Activated CD8-positive, alpha-beta memory T cell treated with anti-CD3 and anti-CD28 coated beads, Interleukin-2, amount 10 ng/mL, durations not matched to agents 7 days and 5 days (primary cell): Measurements from ENCODE around the gene MAST3. TPM values are rescaled to one million over a fixed set of nuclear protein-coding genes. Genes with fewer than 3 reads are reported as not detected.

Experiments used
- ATAC-seq: fragments of 150-1000 bp; cut with Tn5 transposase; one replicate; pipeline ENCODE4 v1.10.0; 2021; ENCODE audit warnings: moderate library complexity
- CTCF ChIA-PET: fragments of 350-600 bp; sonication (Branson Sonifier 250); formaldehyde crosslinking; loops from one replicate; lab custom pipeline; 2021; ENCODE audit warnings: antibody characterized with exemption; lab: Charles Lee
- DNase-seq: peaks from one replicate; pipeline ENCODE4 v3.0.0-alpha.2; 2020
- H3K27ac Mint-ChIP-seq: one replicate; pipeline ENCODE4 v1.8.0; 2021; ENCODE audit warnings: mild to moderate bottlenecking, mixed read lengths
- H3K27me3 Mint-ChIP-seq: one replicate; pipeline ENCODE4 v1.8.0; 2021; ENCODE audit warnings: mixed read lengths
- H3K36me3 Mint-ChIP-seq: one replicate; pipeline ENCODE4 v1.8.0; 2021; ENCODE audit warnings: mild to moderate bottlenecking, mixed read lengths
- H3K4me1 Mint-ChIP-seq: one replicate; pipeline ENCODE4 v1.8.0; 2021; ENCODE audit warnings: mixed read lengths
- H3K4me3 Mint-ChIP-seq: one replicate; pipeline ENCODE4 v1.8.0; 2021; ENCODE audit warnings: mild to moderate bottlenecking, moderate library complexity, mixed read lengths
- H3K9me3 Mint-ChIP-seq: one replicate; pipeline ENCODE4 v1.8.0; 2022; ENCODE audit warnings: low read depth, mixed read lengths
- total RNA-seq, 2 experiments: library from RNA; stranded (reverse); gene quantifications; one replicate each; pipeline ENCODE4 v1.2.3, GENCODE V29; 2021

MAST3 gene
- total RNA-seq, 2 experiments from 2014 or later = 25.7 to 34.1 TPM

DNA sequence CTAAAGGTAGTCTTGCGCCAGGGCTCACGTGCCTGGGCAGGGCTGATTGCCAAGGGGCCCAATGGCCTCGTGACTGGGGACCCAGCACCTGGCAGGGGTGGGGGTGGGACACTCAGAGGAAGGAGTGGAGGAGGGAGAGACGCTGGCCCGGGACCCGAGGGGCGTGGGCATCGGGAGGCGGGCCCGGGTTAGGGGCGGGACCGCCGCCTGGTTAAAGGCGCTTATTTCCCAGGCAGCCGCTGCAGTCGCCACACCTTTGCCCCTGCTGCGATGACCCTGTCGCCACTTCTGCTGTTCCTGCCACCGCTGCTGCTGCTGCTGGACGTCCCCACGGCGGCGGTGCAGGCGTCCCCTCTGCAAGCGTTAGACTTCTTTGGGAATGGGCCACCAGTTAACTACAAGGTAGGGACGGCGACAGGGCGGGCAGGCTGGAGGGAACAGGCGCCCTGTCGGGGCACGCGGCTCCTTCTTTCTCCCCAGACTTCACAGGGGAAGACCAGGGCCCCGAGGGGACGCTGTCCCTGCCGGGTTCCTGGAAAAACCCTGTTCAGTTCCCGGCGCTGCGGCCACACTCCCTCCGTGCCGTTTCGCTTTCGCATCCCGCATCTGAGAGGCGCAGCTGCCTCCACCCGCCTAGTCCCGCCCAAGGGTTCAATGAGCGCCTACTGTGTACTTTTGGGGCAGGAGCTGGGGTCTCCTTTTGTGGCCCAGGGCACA is 76.2 kb downstream of the MAST3 start, which contains the start of gene IFI30:
TSS of gene IFI30 (plus strand) at position 242 of the 717 bp plus-strand sequence. CDS start at position 271, 29 bp downstream.
- ATAC-seq = peak; percentile 88
- H3K27ac Mint-ChIP-seq = peak within 1 kb of the TSS; percentile 84

DNA sequence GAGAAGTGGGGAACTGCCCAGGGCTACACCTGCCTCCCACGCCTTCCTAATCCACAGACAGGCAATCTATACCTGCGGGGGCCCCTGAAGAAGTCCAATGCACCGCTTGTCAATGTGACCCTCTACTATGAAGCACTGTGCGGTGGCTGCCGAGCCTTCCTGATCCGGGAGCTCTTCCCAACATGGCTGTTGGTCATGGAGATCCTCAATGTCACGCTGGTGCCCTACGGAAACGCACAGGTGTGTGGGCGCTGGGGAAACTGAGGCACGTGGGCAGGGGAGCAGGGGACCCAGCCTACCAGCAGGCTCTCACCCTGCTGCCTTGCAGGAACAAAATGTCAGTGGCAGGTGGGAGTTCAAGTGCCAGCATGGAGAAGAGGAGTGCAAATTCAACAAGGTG is 77.4 kb downstream of the MAST3 start:
- Mint-ChIP-seq H3K27me3 (no peaks in the 10 kb centered on the region), H3K4me3 (peak overlapping the region; percentile 83), H3K27ac (peak overlapping the region; percentile 15), H3K36me3 (peaks cover 20% of the 10 kb centered on the region), H3K9me3 (no peaks in the 10 kb centered on the region), H3K4me1 (peaks cover 22% of the 10 kb centered on the region)
- CTCF ChIA-PET = interaction anchor here (0.7 to 2.4 kb wide), 8 partner anchors 9 to 419 kb away, joined by 3 to 12 read pairs (median 4); partner anchors contain the start of gene MPV17L2
- DNase-seq = no peak
- no peak for ATAC-seq

More for the DNA sequence above, 76.2 kb downstream of the MAST3 start, which contains the start of gene IFI30:
- H3K36me3 Mint-ChIP-seq = peaks cover 18% of the 10 kb centered on the region
- CTCF ChIA-PET = interaction anchor here (0.9 to 2.4 kb wide), 8 partner anchors 9 to 78 kb away, joined by 3 to 12 read pairs (median 4); partner anchors contain the start of gene MPV17L2
- peaks cover 22% of the 10 kb centered on the region for H3K4me1 Mint-ChIP-seq
- no peaks in the 10 kb centered on the region for H3K27me3 Mint-ChIP-seq
- peak within 1 kb of the TSS; percentile 83 for H3K4me3 Mint-ChIP-seq
- DNase-seq = peak; percentile 77
- no peaks in the 10 kb centered on the region for H3K9me3 Mint-ChIP-seq

DNA sequence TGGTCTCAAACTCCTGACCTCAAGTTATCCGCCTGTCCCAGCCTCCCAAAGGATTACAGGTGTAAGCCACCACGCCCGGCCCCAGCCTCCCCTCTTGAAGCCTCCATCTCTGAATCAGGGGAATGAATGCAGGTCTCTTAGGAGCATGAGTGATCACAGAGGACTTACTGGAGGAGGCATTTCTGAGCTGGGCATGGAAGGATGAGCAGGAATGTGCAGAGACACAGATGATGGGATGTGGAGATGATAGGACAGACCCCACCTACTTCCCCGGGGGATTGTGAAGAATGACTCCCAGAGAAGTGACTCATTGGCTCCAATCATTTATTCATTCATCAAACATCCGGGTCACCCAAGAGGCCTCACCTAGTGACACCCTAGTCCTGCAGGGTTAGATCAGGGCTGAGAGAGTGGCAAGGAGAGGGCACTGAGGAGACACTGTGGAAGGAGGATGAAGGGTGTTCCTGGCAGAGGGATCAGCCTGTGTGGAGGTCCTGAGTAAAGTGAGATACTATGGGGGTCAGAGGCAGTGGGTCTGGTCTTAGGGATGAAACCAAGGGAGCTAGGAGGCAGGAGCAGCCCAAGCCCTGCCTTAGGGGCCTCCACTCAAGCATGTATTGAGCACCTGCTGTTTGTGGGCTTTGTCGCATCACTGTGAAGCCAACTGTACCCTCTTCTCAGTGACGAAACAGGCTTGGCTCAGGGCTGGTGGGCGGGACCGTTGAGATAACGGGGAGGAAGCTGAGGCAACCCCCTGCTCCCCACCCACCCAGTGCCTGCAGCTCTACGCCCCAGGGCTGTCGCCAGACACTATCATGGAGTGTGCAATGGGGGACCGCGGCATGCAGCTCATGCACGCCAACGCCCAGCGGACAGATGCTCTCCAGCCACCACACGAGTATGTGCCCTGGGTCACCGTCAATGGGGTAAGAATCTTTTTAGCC is 79.1 kb downstream of the MAST3 start:
- DNase-seq (no peak), ATAC-seq (no peak)
- Mint-ChIP-seq H3K27ac (no peak overlapping the region), H3K4me1 (peaks cover 22% of the 10 kb centered on the region), H3K27me3 (no peaks in the 10 kb centered on the region), H3K4me3 (no peak overlapping the region), H3K9me3 (no peaks in the 10 kb centered on the region), H3K36me3 (peaks cover 20% of the 10 kb centered on the region)
- CTCF ChIA-PET = interaction anchor here (0.8 to 2.3 kb wide), 7 partner anchors 8 to 103 kb away, joined by 3 to 13 read pairs (median 5); partner anchors contain the start of gene MPV17L2

DNA sequence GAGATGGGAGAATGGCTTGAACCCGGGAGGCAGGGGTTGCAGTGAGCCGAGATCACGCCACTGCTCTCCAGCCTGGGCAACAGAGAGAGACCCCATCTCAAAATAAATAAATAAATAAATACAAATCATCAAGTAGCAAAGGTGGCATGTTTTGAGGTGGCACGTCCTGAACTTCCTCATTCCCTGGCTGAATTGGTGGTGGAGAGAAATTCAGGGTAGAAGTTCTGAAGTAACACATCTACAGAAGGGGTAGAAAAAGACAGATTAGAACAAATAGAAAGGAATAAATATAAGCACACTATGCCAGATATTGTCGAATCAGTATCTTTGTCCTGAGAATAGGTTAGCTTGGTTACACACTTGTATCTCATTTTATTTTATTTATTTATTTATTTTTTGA is 82.4 kb downstream of the MAST3 start:
- Mint-ChIP-seq H3K27ac (no peak overlapping the region), H3K9me3 (no peaks in the 10 kb centered on the region), H3K4me3 (no peak overlapping the region), H3K27me3 (no peaks in the 10 kb centered on the region), H3K36me3 (peaks cover 20% of the 10 kb centered on the region), H3K4me1 (peaks cover 5% of the 10 kb centered on the region)
- no peak for ATAC-seq
- no peak for DNase-seq
- CTCF ChIA-PET = no interaction called here

DNA sequence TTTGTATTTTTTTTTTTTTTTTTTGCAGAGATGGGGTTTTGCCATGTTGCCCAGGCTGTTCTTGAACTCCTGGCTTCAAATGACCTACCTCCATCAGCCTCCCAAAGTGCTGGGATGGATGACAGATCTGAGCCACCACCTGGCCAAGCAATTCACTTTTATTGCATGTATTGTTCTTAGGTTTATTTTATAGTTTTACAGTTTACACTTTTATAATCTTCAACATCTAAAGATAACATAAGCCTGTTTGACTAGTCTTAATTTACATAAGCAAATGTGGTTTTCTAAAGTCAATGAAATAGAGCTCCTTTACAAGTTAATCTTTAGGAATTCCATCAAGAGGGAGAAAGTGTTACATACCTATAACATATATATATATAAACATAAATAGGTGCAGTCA is 86.0 kb downstream of the MAST3 start:
- Mint-ChIP-seq H3K4me1 (no peaks in the 10 kb centered on the region), H3K36me3 (peaks cover 2% of the 10 kb centered on the region), H3K4me3 (no peak overlapping the region), H3K9me3 (no peaks in the 10 kb centered on the region), H3K27ac (no peak overlapping the region), H3K27me3 (no peaks in the 10 kb centered on the region)
- CTCF ChIA-PET = interaction anchor here (0.6 to 1.8 kb wide), 6 partner anchors 8 to 85 kb away, joined by 3 to 5 read pairs (median 4); no protein-coding TSS in a partner anchor
- DNase-seq (no peak), ATAC-seq (no peak)

DNA sequence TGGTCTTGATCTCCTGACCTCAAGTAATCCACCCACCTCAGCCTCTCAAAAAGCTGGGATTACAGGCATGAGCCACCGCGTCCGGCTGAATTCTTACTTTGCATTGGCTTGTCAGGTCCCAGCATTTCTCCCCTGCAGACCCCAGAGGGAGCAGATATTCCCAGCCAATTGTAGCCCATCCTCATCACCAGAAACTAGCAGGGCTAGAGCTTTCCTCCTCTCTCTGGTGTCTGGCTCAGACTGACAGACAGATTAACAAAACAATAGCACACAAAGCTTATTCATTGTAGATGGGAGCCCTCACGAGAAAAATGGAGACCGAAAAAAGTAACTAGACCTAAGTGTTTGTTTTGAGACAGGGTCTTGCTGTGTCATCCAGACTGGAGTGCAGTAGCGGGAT is 88.0 kb downstream of the MAST3 start:
- ATAC-seq (no peak), DNase-seq (no peak)
- CTCF ChIA-PET = interaction anchor here (2.1 kb wide), 1 partner anchor 19 kb away, joined by 5 read pairs; the partner anchor contains the start of gene RAB3A
- no peak overlapping the region for H3K4me3 Mint-ChIP-seq
- H3K27me3 Mint-ChIP-seq = no peaks in the 10 kb centered on the region
- H3K9me3 Mint-ChIP-seq = no peaks in the 10 kb centered on the region
- H3K36me3 Mint-ChIP-seq = no peaks in the 10 kb centered on the region
- no peak overlapping the region for H3K27ac Mint-ChIP-seq
- H3K4me1 Mint-ChIP-seq = no peaks in the 10 kb centered on the region

DNA sequence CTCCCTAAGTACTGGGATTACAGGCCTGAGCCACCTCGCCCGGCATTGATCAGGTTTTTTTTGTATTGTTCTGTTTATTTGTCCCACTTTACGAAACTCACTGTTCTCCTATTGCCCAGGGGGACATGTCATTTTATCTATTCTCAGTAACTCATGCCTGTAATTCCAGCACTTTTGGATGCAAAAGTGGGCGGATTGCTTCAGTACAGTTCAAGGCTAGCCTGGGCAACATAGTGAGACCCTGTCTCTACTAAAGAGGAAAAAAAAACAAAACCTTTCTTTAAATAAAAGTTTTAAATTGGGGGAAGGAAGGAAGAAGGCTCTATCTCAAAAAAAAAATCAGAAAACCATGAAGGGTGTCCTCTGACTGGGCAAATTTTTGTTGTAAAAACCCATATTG is 92.7 kb downstream of the MAST3 start:
- CTCF ChIA-PET = interaction anchor here (0.7 to 4.7 kb wide), 5 partner anchors 14 to 168 kb away, joined by 3 to 50 read pairs (median 4); partner anchors contain the start of gene RAB3A
- H3K9me3 Mint-ChIP-seq = no peaks in the 10 kb centered on the region
- no peaks in the 10 kb centered on the region for H3K36me3 Mint-ChIP-seq
- DNase-seq = no peak
- H3K27ac Mint-ChIP-seq = no peak overlapping the region
- peaks cover 28% of the 10 kb centered on the region for H3K4me1 Mint-ChIP-seq
- no peak for ATAC-seq
- peaks cover 3% of the 10 kb centered on the region for H3K27me3 Mint-ChIP-seq
- no peak overlapping the region for H3K4me3 Mint-ChIP-seq

DNA sequence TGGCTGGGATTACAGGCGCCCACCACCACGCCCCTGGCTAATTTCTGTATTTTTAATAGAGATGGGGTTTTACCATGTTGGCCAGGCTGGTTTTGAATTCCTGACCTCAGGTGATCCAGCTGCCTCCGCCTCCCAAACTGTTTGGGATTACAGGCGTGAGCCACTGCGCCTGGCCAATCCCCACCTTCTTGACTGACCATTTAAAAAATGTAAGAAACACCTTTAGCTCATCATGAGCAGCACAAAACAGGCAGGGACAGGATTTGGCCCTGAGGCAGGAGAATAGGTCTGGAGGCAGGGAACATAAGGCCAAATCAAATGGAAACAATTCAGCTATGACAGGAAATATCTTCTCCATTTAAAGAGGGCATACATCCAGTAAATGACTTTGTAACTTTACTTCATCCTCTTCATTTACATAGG is 94.1 kb downstream of the MAST3 start:
- CTCF ChIA-PET = interaction anchor here (0.6 to 4.7 kb wide), 24 partner anchors 8 to 259 kb away, joined by 3 to 50 read pairs (median 4); partner anchors contain the start of genes CCDC124, IFI30, LSM4 and RAB3A
- DNase-seq (no peak), ATAC-seq (no peak)
- Mint-ChIP-seq H3K4me3 (peak overlapping the region; percentile 82), H3K27ac (peak overlapping the region; percentile 93), H3K36me3 (peaks cover 1% of the 10 kb centered on the region), H3K27me3 (peaks cover 3% of the 10 kb centered on the region), H3K9me3 (no peaks in the 10 kb centered on the region), H3K4me1 (peaks cover 28% of the 10 kb centered on the region)

DNA sequence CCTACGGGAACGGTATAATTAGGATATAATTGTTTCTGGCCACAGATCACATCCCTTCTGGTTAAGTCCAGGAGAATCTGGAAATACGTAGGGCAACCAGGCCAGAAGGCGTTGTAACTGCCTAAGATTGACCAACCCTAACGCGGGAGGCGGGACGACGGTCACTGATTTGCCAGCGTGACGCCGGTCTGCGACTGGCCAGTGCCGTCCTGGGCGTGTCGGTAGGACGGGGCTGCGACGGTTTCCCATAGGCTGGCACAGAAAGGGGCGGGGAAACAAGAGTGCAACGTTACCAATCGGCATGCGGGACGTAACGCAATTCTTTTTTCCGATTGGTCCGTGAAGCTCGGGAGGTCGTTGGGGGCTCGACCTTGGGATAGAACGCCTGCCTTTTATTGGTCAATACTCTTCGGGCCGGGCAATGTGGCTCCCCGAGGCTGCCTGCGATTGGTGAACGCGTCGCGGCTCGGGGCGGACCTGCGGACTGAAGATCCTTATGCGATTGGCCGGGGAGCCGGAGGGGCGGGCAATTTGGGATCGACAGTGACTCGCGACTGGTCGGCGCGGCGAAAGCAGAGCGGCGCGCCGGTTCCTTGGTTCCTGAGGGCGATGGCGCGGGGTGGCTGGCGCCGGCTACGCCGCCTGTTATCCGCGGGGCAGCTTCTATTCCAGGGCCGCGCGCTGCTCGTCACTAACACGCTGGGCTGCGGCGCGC is 95.3 kb downstream of the MAST3 start, which contains the start of gene MPV17L2:
TSS of gene MPV17L2 (plus strand) at position 546 of the 715 bp plus-strand sequence. CDS start at position 610, 64 bp downstream.
- peak within 1 kb of the TSS; percentile 82 for H3K4me3 Mint-ChIP-seq
- H3K36me3 Mint-ChIP-seq = peaks cover 1% of the 10 kb centered on the region
- peaks cover 28% of the 10 kb centered on the region for H3K4me1 Mint-ChIP-seq
- H3K9me3 Mint-ChIP-seq = no peaks in the 10 kb centered on the region
- CTCF ChIA-PET = interaction anchor here (0.7 to 4.7 kb wide), 21 partner anchors 12 to 236 kb away, joined by 3 to 50 read pairs (median 4); partner anchors contain the start of genes IFI30, LSM4 and RAB3A
- ATAC-seq = peak; percentile 94
- peak; percentile 100 for DNase-seq
- H3K27me3 Mint-ChIP-seq = peaks cover 3% of the 10 kb centered on the region
- H3K27ac Mint-ChIP-seq = peak within 1 kb of the TSS; percentile 93

DNA sequence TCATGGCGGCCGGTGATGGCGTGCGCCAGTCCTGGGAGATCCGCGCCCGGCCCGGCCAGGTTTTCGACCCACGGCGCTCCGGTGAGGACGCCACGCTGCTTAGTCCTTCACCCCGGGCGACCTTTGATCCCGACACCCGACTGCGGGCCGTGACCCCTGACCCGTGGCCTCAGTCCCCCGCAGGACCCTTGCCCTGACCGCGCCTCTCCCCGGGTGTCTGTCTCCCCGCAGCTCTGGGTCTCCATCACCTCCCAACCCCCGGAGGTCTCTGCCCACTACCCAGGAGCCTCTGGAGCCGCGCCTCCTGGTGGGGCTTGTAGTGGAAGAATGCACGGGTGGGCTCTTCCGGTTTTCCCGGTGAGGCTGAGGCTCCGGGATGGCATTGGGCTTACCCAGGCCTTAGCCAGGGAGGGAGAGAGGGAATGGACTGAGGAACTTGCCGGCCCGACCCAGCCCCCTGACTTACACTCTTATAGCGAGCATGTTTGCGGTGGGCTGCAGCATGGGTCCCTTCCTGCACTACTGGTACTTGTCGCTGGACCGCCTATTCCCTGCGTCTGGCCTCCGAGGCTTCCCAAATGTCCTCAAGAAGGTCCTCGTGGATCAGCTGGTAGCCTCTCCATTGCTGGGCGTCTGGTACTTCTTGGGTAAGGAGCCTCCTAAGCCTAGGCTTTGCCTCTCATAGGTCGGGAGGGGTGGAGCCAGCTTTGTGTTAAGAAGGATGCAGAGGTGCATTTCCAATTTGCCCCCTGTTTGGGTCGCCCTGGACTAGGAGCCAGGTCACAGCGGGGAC is 96.0 kb downstream of the MAST3 start:
- peak overlapping the region; percentile 93 for H3K27ac Mint-ChIP-seq
- H3K9me3 Mint-ChIP-seq = no peaks in the 10 kb centered on the region
- peaks cover 28% of the 10 kb centered on the region for H3K4me1 Mint-ChIP-seq
- ATAC-seq = no peak
- H3K27me3 Mint-ChIP-seq = peaks cover 3% of the 10 kb centered on the region
- CTCF ChIA-PET = interaction anchor here (0.7 to 4.7 kb wide), 18 partner anchors 11 to 235 kb away, joined by 3 to 50 read pairs (median 4); partner anchors contain the start of genes IFI30 and RAB3A
- no peak for DNase-seq
- H3K36me3 Mint-ChIP-seq = peaks cover 7% of the 10 kb centered on the region
- peak overlapping the region; percentile 82 for H3K4me3 Mint-ChIP-seq

DNA sequence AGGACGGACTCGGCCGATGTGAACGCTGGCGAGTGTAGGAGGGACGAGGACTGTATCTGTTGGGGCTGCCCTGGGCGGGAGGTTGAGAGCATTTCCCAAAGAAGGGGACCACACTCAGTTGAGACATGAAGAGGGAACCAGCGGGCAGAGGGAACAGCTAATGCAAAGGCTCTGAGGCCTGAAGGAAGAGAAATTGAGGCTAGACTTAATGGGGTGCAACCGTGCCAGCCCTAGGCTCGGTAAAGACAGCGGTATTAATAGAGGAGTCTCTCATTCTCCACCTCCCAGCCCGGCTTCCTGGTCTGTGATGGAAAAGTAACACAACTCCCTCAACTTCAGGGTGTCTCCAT is 96.6 kb downstream of the MAST3 start:
- Mint-ChIP-seq H3K4me1 (peaks cover 28% of the 10 kb centered on the region), H3K36me3 (peaks cover 7% of the 10 kb centered on the region), H3K9me3 (no peaks in the 10 kb centered on the region), H3K27ac (peak overlapping the region; percentile 93), H3K27me3 (peaks cover 3% of the 10 kb centered on the region), H3K4me3 (peak overlapping the region; percentile 82)
- no peak for DNase-seq
- CTCF ChIA-PET = interaction anchor here (0.5 to 4.7 kb wide), 6 partner anchors 10 to 149 kb away, joined by 3 to 50 read pairs (median 6); partner anchors contain the start of genes IFI30 and RAB3A
- ATAC-seq = no peak
